Loucy (cell line): ENCODE results near the gene AQP12A.

Source experiments
- CTCF ChIP-seq: fragments of 200-600 bp; sonication (generic); conservative IDR thresholded peaks from 2 replicates; pipeline ENCODE4 v1.5.1; 2014; ENCODE audit warnings: mild to moderate bottlenecking, antibody characterized with exemption, low read length
- EZH2phosphoT487 ChIP-seq: fragments of 200-600 bp; IDR thresholded peaks from 2 replicates; pipeline ENCODE4 v1.6.1; 2018; ENCODE audit warnings: antibody characterized with exemption, mild to moderate bottlenecking, moderate library complexity, borderline replicate concordance

GRCh38 chr2:240717181-240717641 lies 25.5 kb downstream of the AQP12A start:
- TF ChIP-seq EZH2phosphoT487, result no peak
- no peak for TF ChIP-seq CTCF
